ENCODE results near the gene CXCR5.

CXCR5 gene, protein sequence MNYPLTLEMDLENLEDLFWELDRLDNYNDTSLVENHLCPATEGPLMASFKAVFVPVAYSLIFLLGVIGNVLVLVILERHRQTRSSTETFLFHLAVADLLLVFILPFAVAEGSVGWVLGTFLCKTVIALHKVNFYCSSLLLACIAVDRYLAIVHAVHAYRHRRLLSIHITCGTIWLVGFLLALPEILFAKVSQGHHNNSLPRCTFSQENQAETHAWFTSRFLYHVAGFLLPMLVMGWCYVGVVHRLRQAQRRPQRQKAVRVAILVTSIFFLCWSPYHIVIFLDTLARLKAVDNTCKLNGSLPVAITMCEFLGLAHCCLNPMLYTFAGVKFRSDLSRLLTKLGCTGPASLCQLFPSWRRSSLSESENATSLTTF

DNA sequence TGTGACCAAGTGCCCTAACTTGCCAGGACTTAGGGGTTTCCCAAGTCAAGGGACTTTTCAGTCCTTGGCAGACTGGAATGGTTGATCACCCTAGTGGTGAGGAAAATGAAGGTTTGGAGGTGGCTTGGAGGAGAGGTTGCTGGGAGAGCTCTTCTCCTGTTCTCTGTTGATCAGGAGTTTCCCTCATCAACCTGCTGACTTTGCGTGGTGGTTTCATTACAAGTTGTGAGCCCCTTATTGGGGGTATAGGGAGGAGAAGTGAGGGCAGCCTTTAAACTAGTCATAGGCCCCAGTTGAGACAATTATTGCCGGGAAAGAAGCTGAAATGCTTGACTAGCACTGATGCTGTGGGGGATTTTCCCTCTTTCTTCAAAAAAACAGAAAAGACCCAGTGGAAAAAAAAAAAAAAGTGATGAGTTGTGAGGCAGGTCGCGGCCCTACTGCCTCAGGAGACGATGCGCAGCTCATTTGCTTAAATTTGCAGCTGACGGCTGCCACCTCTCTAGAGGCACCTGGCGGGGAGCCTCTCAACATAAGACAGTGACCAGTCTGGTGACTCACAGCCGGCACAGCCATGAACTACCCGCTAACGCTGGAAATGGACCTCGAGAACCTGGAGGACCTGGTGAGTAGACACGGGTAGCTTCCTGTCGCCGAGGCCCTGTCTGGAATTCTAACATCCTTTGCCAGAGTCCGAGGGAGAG, at the start of gene CXCR5:
CXCR5 (plus strand) TSS at position 525 of the 704 bp plus-strand sequence; CDS start at position 575, 50 bp downstream.
- no peak for DNase-seq
- TF ChIP-seq GATA1 (IDR thresholded peaks at IDR 0.05; ENCODE audit: low read depth, low read length), result no peak
- no peak for TF ChIP-seq POLR2A (IDR thresholded peaks at IDR 0.05; ENCODE audit: low read length)

- TF ChIP-seq GATA1 (IDR thresholded peaks at IDR 0.05; ENCODE audit: low read depth, low read length) (no peak), POLR2A (IDR thresholded peaks at IDR 0.05; ENCODE audit: low read length) (no peak)
- no peak for DNase-seq
These were observed 49.2 kb upstream of the CXCR5 start for GRCh38 chr11:118834427-118835028.

DNA sequence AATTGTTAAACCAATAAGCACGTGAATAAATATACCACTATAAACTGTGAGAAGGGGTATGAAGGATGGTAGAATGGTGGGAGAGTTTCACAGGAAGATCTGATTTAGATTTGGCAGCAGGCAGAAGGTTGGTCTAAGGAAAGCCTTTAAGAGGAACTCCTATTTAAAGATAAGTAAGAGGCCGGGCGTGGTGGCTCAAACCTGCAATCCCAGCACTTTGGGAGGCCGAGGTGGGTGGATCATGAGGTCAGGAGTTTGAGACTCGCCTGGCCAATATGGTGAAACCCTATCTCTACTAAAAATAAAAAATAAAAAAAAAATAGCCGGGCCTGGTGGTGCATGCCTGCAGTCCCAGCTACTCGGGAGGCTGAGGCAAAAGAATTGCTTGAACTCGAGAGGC, 45.8 kb upstream of the CXCR5 start:
- DNase-seq, result no peak
- TF ChIP-seq POLR2A (IDR thresholded peaks at IDR 0.05; ENCODE audit: low read length) (no peak), GATA1 (IDR thresholded peaks at IDR 0.05; ENCODE audit: low read depth, low read length) (no peak)

DNA sequence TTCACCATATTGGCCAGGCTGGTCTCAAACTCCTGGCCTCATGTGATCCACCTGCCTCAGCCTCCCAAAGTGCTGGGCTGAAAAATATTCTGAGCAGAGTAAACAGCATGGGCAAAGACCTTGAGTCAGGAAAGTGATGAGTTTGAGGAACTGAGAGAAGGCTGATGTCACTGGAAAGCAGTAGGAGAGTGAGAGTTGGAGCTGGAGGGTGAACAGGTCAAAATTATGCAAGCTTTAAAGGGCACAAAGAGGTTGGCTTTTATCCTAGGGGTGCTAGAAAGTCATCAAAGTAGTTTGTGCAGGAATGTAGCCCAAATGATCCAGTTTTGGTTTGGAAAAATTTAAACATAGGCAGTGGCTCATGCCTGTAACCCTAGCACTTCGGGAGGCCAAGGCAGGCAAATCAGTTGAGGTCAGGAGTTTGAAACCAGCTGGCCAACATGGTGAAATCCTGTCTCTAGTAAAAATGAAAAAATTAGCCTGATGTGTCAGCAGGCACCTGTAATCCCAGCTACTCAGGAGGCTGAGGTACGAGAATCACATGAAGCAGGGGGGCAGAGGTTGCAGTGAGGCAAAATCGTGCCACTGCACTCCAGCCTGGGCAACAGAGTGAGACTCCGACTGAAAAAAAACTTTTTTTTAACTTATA, 44.7 kb upstream of the CXCR5 start:
- no peak for DNase-seq
- TF ChIP-seq GATA1 (IDR thresholded peaks at IDR 0.05; ENCODE audit: low read depth, low read length), result no peak
- TF ChIP-seq POLR2A (IDR thresholded peaks at IDR 0.05; ENCODE audit: low read length), result no peak

DNA sequence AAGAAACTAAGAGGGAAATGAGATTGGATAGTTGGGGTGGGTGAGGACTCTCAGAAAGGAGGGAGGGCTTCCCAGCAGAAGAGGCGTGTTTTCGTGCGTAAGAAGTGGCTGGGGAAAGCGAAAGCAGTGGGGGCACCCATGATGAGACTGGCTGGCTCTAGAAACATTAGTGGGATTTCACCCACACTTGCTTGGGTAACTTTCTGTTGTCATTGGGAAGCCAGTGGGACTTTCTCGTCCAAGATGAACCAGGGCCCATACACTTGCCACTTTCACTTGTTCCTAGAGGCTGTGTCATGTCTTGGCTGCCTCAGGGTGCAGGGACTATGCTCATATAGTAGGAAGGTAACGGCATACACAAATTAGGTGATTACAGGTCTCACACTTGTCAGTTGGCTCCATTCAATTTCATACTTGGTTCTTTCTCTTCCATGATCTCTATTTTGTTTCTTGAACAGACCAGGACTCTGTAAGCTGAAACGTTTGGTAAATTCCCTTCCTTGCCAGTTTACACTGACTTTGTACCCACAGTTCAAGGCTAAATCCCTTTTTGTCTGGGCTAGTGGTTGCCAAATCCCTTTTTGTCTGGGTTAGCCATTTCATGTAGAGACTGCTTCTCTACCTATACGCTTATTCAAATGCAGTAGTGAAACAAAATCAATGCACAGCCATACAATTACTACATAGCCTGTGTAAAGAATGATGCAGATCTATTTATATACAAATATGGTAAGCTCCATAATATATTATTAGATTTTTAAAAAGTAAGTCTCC, 42.0 kb upstream of the CXCR5 start:
- TF ChIP-seq GATA1 (IDR thresholded peaks at IDR 0.05; ENCODE audit: low read depth, low read length) (no peak), POLR2A (IDR thresholded peaks at IDR 0.05; ENCODE audit: low read length) (no peak)
- DNase-seq, result no peak

DNA sequence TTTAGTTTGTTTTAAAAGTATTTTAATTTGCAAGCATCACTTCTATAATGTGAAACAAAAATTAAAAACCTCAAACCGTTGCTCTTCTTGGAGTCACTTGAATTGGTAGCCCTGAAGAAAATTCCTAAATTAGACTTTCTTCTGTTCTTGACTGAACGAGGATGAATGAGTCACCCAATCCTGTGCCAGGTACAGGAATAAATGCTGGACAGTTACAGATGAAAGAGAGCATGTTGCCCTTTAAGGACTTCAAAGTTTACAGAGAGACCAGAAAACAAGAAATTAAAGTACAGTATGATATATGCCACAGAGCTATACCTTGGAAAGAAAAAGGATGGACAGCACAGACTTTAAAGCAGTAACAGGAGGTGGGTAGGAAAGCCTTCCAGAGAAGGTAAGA, 41.3 kb upstream of the CXCR5 start:
- DNase-seq, result no peak
- TF ChIP-seq GATA1 (IDR thresholded peaks at IDR 0.05; ENCODE audit: low read depth, low read length) (no peak), POLR2A (IDR thresholded peaks at IDR 0.05; ENCODE audit: low read length) (no peak)

DNA sequence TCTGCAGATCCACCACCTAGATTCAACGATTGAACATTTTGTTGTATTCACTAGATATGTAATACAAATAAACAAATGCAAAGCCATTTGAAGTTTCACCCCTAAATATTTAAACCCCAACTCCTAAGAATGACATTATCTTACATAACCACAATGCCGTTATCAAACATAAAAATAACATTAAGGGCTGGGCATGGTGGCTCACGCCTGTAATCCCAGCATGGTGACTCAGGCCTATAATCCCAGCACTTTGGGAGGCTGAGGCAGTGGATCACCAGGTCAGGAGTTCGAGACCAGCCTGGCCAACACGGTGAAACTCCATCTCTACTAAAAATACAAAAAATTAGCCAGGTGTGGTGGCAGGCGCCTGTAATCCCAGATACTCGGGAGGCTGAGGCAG, 40.8 kb upstream of the CXCR5 start:
- DNase-seq, result peak; percentile 65 to 85

DNA sequence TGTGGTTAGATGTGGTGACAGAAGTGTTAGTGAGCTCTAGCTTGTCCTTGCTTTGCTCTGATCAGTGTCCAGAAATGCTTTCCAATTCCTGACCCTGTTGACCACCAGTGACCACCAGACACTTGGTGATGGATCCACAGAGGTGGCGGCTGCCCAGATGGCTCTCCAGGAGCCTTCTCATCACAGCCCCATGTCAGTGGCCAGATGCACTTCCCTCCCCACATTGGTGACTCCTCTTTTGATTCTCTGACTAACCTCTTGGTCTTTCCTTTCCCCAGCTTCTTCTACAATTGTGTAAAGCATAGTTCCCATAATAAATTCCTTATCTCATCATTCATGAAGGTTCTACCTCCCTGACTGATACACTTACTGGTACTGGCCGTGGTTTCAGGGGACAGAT, 40.1 kb upstream of the CXCR5 start:
- TF ChIP-seq GATA1 (IDR thresholded peaks at IDR 0.05; ENCODE audit: low read depth, low read length) (no peak), POLR2A (IDR thresholded peaks at IDR 0.05; ENCODE audit: low read length) (no peak)
- peak in 1 of 2 experiments; percentile 14 for DNase-seq

GRCh38 chr11:118845369-118845768, 38.3 kb upstream of the CXCR5 start:
- no peak for TF ChIP-seq GATA1 (IDR thresholded peaks at IDR 0.05; ENCODE audit: low read depth, low read length)
- TF ChIP-seq POLR2A (IDR thresholded peaks at IDR 0.05; ENCODE audit: low read length), result no peak
- peak; percentile 60 to 61 for DNase-seq

DNA sequence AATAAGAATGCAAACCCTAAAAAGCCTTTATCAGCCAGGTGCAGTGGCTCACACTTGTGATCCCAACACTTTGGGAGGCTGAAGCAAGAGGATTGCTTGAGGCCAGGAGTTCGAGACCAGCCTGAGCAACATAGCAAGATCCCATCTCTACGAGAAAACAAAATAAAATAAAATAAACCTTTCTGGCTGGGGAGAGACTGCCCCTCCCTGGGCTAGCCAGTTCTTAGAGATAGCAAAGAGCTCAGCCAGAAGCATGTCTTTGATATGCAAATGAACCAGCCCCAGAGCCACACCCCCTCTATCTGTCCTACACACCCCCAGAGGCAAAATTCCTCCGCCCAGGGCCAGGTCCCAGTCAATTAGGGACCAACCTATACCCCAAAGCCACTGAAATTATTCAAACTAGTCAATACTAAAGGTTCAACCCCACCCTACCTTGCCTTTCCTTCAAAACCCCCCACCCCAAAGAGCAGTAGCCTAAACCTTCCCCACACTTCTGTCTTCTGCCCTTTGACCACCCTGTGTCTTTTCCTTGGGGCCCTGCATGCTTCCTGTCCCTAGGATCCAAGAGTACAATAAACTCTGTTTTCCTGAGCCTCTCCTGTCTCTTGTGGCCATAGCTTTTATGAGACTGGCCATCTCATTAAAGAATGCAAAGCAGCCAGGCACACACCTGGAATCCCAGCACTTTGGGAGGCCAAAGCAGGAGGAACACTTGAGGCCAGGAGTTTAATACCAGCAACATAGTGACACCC, 37.3 kb upstream of the CXCR5 start:
- TF ChIP-seq GATA1 (IDR thresholded peaks at IDR 0.05; ENCODE audit: low read depth, low read length) (peak; percentile 64), POLR2A (IDR thresholded peaks at IDR 0.05; ENCODE audit: low read length) (no peak)
- peak; percentile 90 to 95 for DNase-seq

DNA sequence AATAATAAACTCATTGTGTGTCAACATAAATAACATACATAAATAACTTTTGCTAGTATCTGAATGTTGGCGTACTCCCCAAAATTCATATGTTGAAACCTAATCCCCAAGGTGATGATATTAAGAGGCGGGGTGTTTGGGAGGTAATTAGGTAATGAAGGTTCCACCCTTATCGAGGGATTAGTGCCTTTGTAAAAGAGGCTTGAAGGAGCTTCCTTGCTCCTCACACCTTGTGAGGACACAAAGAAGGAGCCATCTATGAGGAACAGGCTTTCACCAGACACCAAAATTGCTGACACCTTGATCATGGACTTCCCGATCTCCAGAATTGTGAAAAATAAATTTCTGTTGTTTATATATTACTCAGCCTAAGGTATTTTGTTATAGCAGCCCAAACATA, 33.9 kb upstream of the CXCR5 start:
- no peak for TF ChIP-seq GATA1 (IDR thresholded peaks at IDR 0.05; ENCODE audit: low read depth, low read length)
- no peak for TF ChIP-seq POLR2A (IDR thresholded peaks at IDR 0.05; ENCODE audit: low read length)
- no peak for DNase-seq

- no peak for TF ChIP-seq POLR2A (IDR thresholded peaks at IDR 0.05; ENCODE audit: low read length)
- DNase-seq, result no peak
These were observed 31.7 kb upstream of the CXCR5 start for GRCh38 chr11:118851970-118852369.

- DNase-seq, result no peak
- no peak for TF ChIP-seq GATA1 (IDR thresholded peaks at IDR 0.05; ENCODE audit: low read depth, low read length)
- no peak for TF ChIP-seq POLR2A (IDR thresholded peaks at IDR 0.05; ENCODE audit: low read length)
These were observed 30.0 kb upstream of the CXCR5 start for GRCh38 chr11:118853678-118854077.

Measured in erythroblast (primary cell).